ENCODE measurements around the gene SCARF2.

The SCARF2 gene

GRCh38 chr22:20430720-20431510 is 6.7 kb downstream of the SCARF2 start:
- CTCF ChIA-PET: interaction anchor here (2.0 kb wide), 1 partner anchor 24 kb away, joined by 5 read pairs; no protein-coding TSS in a partner anchor
- no peak overlapping the region for H3K4me3 ChIP-seq (ENCODE audit: low read depth, low read length)
- no peak for DNase-seq (ENCODE audit: low read depth, low spot score)
- TF ChIP-seq, protein P1, sequence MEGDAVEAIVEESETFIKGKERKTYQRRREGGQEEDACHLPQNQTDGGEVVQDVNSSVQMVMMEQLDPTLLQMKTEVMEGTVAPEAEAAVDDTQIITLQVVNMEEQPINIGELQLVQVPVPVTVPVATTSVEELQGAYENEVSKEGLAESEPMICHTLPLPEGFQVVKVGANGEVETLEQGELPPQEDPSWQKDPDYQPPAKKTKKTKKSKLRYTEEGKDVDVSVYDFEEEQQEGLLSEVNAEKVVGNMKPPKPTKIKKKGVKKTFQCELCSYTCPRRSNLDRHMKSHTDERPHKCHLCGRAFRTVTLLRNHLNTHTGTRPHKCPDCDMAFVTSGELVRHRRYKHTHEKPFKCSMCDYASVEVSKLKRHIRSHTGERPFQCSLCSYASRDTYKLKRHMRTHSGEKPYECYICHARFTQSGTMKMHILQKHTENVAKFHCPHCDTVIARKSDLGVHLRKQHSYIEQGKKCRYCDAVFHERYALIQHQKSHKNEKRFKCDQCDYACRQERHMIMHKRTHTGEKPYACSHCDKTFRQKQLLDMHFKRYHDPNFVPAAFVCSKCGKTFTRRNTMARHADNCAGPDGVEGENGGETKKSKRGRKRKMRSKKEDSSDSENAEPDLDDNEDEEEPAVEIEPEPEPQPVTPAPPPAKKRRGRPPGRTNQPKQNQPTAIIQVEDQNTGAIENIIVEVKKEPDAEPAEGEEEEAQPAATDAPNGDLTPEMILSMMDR (IDR thresholded peaks at IDR 0.05; ENCODE audit: insufficient read depth, low read length, missing control alignments): peak; percentile 51
- POLR2A ChIA-PET: no interaction called here

- no peak for DNase-seq (ENCODE audit: low read depth, low spot score)
- H3K4me3 ChIP-seq (ENCODE audit: low read depth, low read length): no peak overlapping the region
- ChIA-PET POLR2A (no interaction called here), CTCF (interaction anchor here (2.0 kb wide), 1 partner anchor 24 kb away, joined by 5 read pairs; no protein-coding TSS in a partner anchor)
- TF ChIP-seq, protein P1 (IDR thresholded peaks at IDR 0.05; ENCODE audit: insufficient read depth, low read length, missing control alignments): no peak
Observed at GRCh38 chr22:20430101-20430719, 7.4 kb downstream of the SCARF2 start.

DNA sequence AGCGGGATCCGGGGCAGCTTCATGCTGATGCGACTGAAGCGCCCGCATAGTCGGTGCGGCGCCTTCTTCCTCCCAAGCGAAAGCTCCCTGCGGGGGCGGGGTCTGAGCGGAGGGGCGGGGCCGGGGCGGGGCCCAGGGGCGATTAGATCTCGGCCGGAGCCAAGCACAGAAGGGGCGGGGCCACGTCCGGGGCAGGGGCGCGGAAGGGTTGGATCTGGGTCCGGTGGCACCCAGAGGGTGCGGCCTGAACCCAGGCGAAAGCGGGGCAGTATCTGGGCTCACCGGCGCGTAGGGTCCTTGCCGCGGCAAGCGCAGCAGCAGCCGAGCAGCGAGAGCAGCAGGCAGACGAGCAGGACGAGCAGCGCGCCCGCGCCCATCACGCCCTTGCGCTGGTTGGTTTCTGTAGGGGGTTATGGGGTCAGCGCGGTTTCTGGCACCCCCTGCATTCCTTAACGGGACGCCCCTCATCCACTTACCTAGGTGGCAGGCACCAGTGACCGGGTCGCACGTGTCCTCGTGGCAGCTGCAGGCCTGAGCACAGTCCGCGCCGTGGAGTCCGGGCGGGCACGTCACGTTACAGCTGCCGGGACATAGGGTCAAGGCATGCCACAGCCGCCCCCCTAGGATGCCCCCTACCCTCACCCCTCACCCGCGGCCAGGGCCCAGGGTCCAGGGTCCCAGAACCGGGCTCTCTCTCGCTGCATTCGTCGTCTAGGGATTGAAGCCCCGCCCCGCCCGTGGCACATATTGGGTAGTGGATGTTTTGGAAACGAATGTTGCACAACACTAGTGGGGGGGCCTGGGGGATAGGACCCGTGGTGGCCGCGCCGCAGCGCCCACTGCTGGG is 8.1 kb downstream of the SCARF2 start:
- TF ChIP-seq, protein P1 (IDR thresholded peaks at IDR 0.05; ENCODE audit: insufficient read depth, low read length, missing control alignments): no peak
- CTCF ChIA-PET: interaction anchor here (1.4 to 2.0 kb wide), 2 partner anchors 12 to 25 kb away, joined by 4 to 5 read pairs; no protein-coding TSS in a partner anchor
- POLR2A ChIA-PET: no interaction called here
- H3K4me3 ChIP-seq (ENCODE audit: low read depth, low read length): no peak overlapping the region
- DNase-seq (ENCODE audit: low read depth, low spot score): no peak

- DNase-seq (ENCODE audit: low read depth, low spot score): no peak
- no peak overlapping the region for H3K4me3 ChIP-seq (ENCODE audit: low read depth, low read length)
- TF ChIP-seq, protein P1 (IDR thresholded peaks at IDR 0.05; ENCODE audit: insufficient read depth, low read length, missing control alignments): no peak
- CTCF ChIA-PET: interaction anchor here (1.4 to 2.0 kb wide), 2 partner anchors 11 to 26 kb away, joined by 4 to 5 read pairs; no protein-coding TSS in a partner anchor
- POLR2A ChIA-PET: no interaction called here
Observed at GRCh38 chr22:20428496-20429253, 8.9 kb downstream of the SCARF2 start.

DNA sequence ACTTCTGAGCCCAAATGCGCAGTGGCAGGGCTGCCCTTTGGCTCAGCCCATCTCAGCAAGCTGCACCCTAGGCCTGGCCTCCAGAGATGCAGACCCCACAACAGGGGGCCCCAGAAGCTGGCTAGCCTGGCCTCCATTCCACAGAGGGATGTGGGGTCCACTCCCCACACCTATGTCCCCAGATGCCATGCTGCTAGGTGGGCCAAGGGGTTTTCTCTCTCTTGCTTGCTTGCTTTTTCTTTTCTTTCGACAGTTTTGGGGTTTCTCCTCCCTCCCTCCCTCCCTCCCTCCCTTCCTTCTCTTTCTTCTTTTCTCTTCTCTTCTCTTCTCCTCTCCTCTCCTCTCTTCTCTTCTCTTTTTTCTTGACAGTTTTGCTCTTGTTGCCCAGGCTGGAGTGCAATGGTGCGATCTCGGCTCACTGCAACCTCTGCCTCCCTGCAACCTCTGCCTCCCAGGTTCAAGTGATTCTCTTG is 9.6 kb downstream of the SCARF2 start:
- CTCF ChIA-PET: interaction anchor here (1.4 to 1.7 kb wide), 2 partner anchors 10 kb away, joined by 4 to 11 read pairs; no protein-coding TSS in a partner anchor
- H3K4me3 ChIP-seq (ENCODE audit: low read depth, low read length): no peak overlapping the region
- TF ChIP-seq, protein P1 (IDR thresholded peaks at IDR 0.05; ENCODE audit: insufficient read depth, low read length, missing control alignments): no peak
- no peak for DNase-seq (ENCODE audit: low read depth, low spot score)
- POLR2A ChIA-PET: no interaction called here
